Heart left ventricle (tissue), 16 donors: Measurements from ENCODE around the gene LMO3. TPM values are rescaled to one million over a fixed set of nuclear protein-coding genes. Genes with fewer than 3 reads are reported as not detected.

ENCODE experiments used
- ATAC-seq, 4 donors: fragments of 200-7000 bp; cut with Tn5 transposase; one replicate each; pipeline ENCODE4 v1.9.1; 2020 to 2022; ENCODE audit warnings: moderate library complexity in 4 of 4, mild to moderate bottlenecking in 3 of 4, moderate number of reproducible peaks in 1 of 4
- DNase-seq, 5 donors: peaks; one replicate each; pipeline ENCODE4 v3.0.0-alpha.2; 2020
- H3K27ac ChIP-seq, 12 donors: fragments of 200-600 bp; sonication (generic) in 4 of 12; one replicate each; pipeline versions ENCODE4 v1.5.0 to v1.8.0; 2016 to 2022; ENCODE audit warnings: mild to moderate bottlenecking in 2 of 12
- H3K27me3 ChIP-seq, 9 donors: fragments of 200-600 bp; sonication (generic) in 2 of 9; one replicate each; pipeline versions ENCODE4 v1.5.1 to v1.8.0; 2016 to 2022; ENCODE audit warnings: mild to moderate bottlenecking in 3 of 9
- H3K36me3 ChIP-seq, 9 donors: fragments of 200-600 bp; sonication (generic) in 2 of 9; one replicate each; pipeline versions ENCODE4 v1.5.0 to v1.8.0; 2018 to 2022; ENCODE audit warnings: mild to moderate bottlenecking in 2 of 9
- H3K4me1 ChIP-seq, 12 donors: fragments of 200-600 bp; sonication (generic) in 4 of 12; one replicate each; pipeline versions ENCODE4 v1.5.0 to v1.8.0; 2016 to 2022; ENCODE audit warnings: mild to moderate bottlenecking in 3 of 12
- H3K4me3 ChIP-seq, 12 donors: fragments of 200-600 bp; sonication (generic) in 4 of 12; one replicate each; pipeline versions ENCODE4 v1.5.0 to v1.8.0; 2017 to 2022; ENCODE audit warnings: mild to moderate bottlenecking in 9 of 12, moderate library complexity in 4 of 12
- H3K9me3 ChIP-seq, 12 donors: fragments of 200-600 bp; sonication (generic) in 4 of 12; one replicate each; pipeline versions ENCODE4 v1.5.0 to v1.8.0; 2016 to 2022; ENCODE audit warnings: mild to moderate bottlenecking in 1 of 12
- POLR2A ChIP-seq, 2 donors: fragments of 450-650 bp; IDR thresholded peaks; one replicate each; pipeline ENCODE4 v1.6.1; 2017; ENCODE audit warnings: antibody characterized with exemption in 2 of 2, mild to moderate bottlenecking in 2 of 2, moderate library complexity in 2 of 2
- WGBS, 4 donors: extraction: QIAGEN DNeasy Blood & Tissue Kit in 2 of 4; methylation state at CpG; one replicate each; pipeline versions ENCODE4 v1.1.5 to v1.1.7; 2013 to 2018; 5-methylcytosine and 5-hydroxymethylcytosine counted together
- intact Hi-C, 10 donors: fragments of 100-400 bp; cut with DNase I; formaldehyde crosslinking; loops; one replicate each; pipeline versions ENCODE4 v1.11.1 to v1.14.2; 2022
- polyA plus RNA-seq, 2 donors: library from polyadenylated mRNA; stranded (reverse); fragments of 200-250 nt; gene quantifications; one replicate each; pipeline ENCODE4 v1.2.3, GENCODE V29; 2013
- total RNA-seq, 9 donors: library from RNA; depleted of rRNA in 2 of 9; stranded (reverse); fragments of >200 nt in 2 of 9; fragmentation: NEBNext Ultra II Directional in 3 of 9; extraction: Animal tissue kit (Norgen Biotek cat#: 25700) in 3 of 9; gene quantifications; one replicate each; pipeline versions ENCODE4 v1.1.0 to v1.2.4, GENCODE V29; 2016 to 2023
- TF ChIP-seq, protein P1 (sequence below), 12 donors: fragments of 200-600 bp; sonication (generic) in 4 of 12; IDR thresholded peaks; one replicate each; pipeline versions ENCODE4 v1.5.0 to v1.8.0; 2018 to 2022; ENCODE audit warnings: antibody characterized with exemption in 12 of 12, mild to moderate bottlenecking in 5 of 12
- donor health status: ischemic (EF 13 %, LVEDD 7.1; RV severe dilation, severe dysfunction).
- donor health status: healthy with polysubstance abuse.
- donor health status: DM: no; HTN: yes; CAD: no.
- donor health status: DM: no; HTN: no; CAD: no.
- donor health status: ischemic (EF 25% LVEDD 6.9; RV normal size, moderate dysfunction).
- donor health status: ischemic (EF 25% LVEDD 5.7; RV mildly dilated, moderate dysfunction).
- donor health status: healthy.
- donor health status: DM: yes; HTN: yes; CAD: no.
- donor health status: ischemic (EF 35%, LVEDD 5.7; RV mildly dilated, moderate dysfunction).
- donor health status: nonischemic (EF 11% LVEDD 7.7; RV severe dilation, severe dysfunction).
- donor health status: DM: yes; HTN: yes; CAD: no.
- donor health status: PGD.
- donor health status: ischemic (EF 29% LVEDD 5.4; RV normal size, mild dysfunction).
- donor health status: nonischemic (EF 23%, LVEDD 6.1; RV moderate dilation, normal function).

LMO3 gene
- total and polyA plus RNA-seq, 11 donors = 0.14 to 8.8 (median 0.96) TPM

DNA sequence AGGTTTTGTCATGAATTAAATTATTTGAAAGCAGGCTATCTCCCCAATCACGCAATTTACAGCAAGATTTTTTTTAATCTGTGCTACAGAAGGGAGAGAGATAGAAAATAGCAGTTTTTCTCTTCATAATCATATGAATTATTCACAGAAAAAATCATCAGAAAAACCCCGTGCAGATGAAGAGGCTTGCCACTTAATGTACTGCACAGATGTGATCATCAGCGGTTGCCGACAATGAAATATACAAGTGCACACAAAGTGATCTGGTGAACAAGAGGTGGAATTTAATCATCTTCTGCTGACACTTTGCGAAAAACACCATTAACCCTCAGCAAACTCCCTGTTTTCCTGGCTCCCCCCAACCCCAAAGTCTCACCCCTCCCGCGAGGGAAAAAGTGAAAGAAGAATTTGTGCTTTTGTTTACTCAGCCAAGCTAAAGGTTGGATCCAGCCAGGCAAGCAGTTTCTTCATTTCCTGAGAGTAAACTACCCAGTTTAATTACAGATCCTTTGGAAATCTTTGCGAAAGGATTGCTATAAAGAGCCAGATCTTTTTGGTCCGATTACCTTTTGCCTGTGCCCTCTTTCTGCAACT, 3.1 kb upstream of the LMO3 start:
- DNase-seq (no peak), ATAC-seq (no peak)
- peaks cover 0 to 14% (median 0%) of the 10 kb centered on the region in 12 donors for H3K4me1 ChIP-seq
- H3K4me3 ChIP-seq = peak overlapping the region in 5 of 12 donors; percentile 19 to 59 (median 43)
- H3K27me3 ChIP-seq = peaks cover 0 to 56% (median 12%) of the 10 kb centered on the region in 9 donors
- peak overlapping the region in 5 of 12 donors; percentile 27 to 77 (median 51) for H3K27ac ChIP-seq
- TF ChIP-seq, protein P1, sequence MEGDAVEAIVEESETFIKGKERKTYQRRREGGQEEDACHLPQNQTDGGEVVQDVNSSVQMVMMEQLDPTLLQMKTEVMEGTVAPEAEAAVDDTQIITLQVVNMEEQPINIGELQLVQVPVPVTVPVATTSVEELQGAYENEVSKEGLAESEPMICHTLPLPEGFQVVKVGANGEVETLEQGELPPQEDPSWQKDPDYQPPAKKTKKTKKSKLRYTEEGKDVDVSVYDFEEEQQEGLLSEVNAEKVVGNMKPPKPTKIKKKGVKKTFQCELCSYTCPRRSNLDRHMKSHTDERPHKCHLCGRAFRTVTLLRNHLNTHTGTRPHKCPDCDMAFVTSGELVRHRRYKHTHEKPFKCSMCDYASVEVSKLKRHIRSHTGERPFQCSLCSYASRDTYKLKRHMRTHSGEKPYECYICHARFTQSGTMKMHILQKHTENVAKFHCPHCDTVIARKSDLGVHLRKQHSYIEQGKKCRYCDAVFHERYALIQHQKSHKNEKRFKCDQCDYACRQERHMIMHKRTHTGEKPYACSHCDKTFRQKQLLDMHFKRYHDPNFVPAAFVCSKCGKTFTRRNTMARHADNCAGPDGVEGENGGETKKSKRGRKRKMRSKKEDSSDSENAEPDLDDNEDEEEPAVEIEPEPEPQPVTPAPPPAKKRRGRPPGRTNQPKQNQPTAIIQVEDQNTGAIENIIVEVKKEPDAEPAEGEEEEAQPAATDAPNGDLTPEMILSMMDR (IDR thresholded peaks at IDR 0.05) = no peak
- TF ChIP-seq POLR2A (IDR thresholded peaks at IDR 0.05) = no peak
- WGBS, 4 donors = 27 to 52% (median 40%) methylated on average over 9 of the region's 9 CpGs
- intact Hi-C loops = no loop called here
- no peaks in the 10 kb centered on the region for H3K9me3 ChIP-seq
- H3K36me3 ChIP-seq = no peaks in the 10 kb centered on the region

DNA sequence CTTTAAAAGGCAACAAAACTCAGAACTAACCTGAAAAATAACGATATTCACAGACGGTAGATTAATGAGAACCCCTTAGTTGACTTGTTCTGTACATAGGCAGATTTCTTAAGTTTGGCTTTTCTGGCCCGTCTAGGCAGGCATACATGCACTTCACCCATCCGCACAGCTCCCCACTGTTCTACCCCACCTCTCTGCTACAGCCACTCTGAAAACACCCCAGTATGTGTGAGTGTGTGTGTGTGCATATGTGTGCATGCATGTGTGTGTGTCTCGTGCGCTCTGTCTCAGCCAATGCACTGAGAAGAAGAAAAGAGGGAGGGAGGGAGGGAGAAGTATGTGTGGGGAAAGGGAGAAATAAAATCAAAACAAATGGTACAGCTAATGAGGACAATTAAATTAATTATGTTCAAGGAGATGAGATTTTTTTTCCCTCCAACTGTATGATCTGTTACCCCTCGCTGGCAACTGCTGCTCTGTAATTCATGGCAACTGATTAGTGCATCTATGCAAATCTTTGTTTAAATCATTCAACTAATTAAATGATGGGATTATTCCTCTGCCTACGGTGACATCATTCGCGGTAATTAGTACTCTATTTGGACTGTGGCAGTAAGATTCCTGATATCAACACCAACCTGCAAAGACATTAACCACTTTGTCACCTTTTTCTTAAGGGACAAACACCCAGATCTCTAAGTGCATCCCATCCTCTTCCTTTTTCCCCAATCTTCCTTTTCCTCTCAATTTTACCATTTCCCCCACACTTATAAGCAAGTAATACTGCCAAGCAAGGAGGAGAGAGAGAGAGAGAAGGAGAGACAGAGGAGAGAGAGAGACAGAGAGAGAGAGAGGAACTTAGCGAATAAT, 2.2 kb upstream of the LMO3 start:
- H3K27ac ChIP-seq = peak overlapping the region in 4 of 12 donors; percentile 51 to 77 (median 70)
- 62 to 84% (median 73%) methylated on average over 11 of the region's 11 CpGs for WGBS, 4 donors
- no peak for DNase-seq
- peak overlapping the region in 5 of 12 donors; percentile 19 to 61 (median 50) for H3K4me3 ChIP-seq
- peaks cover 0 to 47% (median 12%) of the 10 kb centered on the region in 9 donors for H3K27me3 ChIP-seq
- H3K4me1 ChIP-seq = peaks cover 0 to 14% (median 0%) of the 10 kb centered on the region in 12 donors
- TF ChIP-seq, protein P1 (IDR thresholded peaks at IDR 0.05) = no peak
- no peak for TF ChIP-seq POLR2A (IDR thresholded peaks at IDR 0.05)
- intact Hi-C loops = no loop called here
- no peak for ATAC-seq
- H3K36me3 ChIP-seq = no peaks in the 10 kb centered on the region
- no peaks in the 10 kb centered on the region for H3K9me3 ChIP-seq

DNA sequence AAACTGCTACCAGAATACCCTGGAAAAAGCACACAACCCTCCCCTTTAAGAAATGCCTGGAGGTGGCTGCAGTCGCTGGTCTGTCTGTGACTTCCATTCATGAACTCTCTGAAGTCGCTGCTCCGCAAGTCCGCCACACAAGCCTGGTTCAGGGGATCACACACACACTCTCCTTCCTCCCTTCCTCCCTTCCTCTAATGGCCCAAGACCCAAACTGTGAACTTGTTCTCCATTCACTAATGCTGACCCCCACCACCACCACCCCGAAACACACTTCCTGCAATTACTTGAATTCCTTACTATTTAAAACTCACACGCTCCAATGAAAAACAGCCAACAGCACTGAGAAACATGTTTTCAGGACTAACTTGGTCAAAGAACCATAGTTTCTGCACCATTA, 1.0 kb upstream of the LMO3 start:
- WGBS, 4 donors = 42 to 48% (median 43%) methylated on average over 6 of the region's 6 CpGs
- H3K36me3 ChIP-seq = no peaks in the 10 kb centered on the region
- peak overlapping the region in 7 of 12 donors; percentile 25 to 77 (median 64) for H3K27ac ChIP-seq
- peaks cover 0 to 14% (median 0%) of the 10 kb centered on the region in 12 donors for H3K4me1 ChIP-seq
- no peaks in the 10 kb centered on the region for H3K9me3 ChIP-seq
- intact Hi-C loops = no loop called here
- DNase-seq (no peak), ATAC-seq (peak in 1 of 4 donors; percentile 21)
- H3K27me3 ChIP-seq = peaks cover 0 to 47% (median 12%) of the 10 kb centered on the region in 9 donors
- no peak for TF ChIP-seq POLR2A (IDR thresholded peaks at IDR 0.05)
- TF ChIP-seq, protein P1 (IDR thresholded peaks at IDR 0.05) = no peak
- H3K4me3 ChIP-seq = peak overlapping the region in 9 of 12 donors; percentile 41 to 61 (median 49)
